Posterior cingulate gyrus (tissue), 11 donors: ENCODE measurements around the gene SCN2A.
"Not testable (repeated sequence)": the region's sequence is repeated elsewhere in the genome, so short reads cannot be mapped to it uniquely, and the experiment has no call there.

Experiments
- DNase-seq, 10 donors: peaks; one replicate each; pipeline versions ENCODE4 v3.0.0 to v3.0.0-alpha.2; 2020 to 2021; ENCODE audit warnings: mixed read lengths in 3 of 10
- intact Hi-C: fragments of 100-400 bp; cut with DNase I; formaldehyde crosslinking; loops from one replicate; pipeline ENCODE4 v1.15.1; 2023

Gene SCN2A

DNA sequence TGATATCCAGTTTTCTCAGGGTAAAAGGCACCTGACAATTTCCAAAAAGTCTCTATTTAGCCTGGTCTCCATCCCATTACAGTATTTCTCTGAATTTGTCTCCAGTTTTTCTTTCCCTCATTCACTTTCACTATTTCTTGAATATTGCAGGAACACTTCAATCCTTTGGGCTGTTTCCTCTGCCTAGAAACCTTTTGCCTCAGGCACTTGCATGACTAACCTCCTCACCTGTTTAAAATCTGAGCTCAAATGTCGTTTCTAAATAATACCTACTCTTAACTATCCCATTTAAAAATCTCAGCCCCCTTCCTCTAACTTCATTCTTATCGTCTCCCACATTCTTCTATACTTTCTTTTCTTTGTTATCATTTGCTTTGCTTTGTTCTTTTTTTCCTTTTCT lies 9.0 kb downstream of the SCN2A start:
- intact Hi-C loops: no loop called here
- no peak for DNase-seq

DNA sequence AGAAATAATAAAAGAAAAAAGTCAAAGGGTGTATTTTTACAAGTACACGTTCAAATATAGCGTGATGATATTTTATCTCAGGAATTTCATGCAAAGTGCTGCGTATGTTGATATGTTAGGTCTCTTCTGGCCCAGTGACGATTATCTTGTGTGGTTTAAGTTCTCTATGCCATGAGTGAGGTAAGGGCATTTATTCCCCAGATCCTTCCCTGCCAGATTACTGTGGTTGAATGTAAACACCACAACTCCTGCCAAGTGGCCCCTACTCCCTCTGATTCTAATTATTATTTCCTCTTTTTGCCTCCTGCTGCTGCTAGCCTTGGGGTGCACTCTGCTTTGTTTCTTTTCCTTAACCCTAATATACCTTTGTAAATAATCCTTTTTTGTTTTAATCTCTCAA lies 12.2 kb downstream of the SCN2A start:
- DNase-seq: no peak
- intact Hi-C loops: no loop called here

DNA sequence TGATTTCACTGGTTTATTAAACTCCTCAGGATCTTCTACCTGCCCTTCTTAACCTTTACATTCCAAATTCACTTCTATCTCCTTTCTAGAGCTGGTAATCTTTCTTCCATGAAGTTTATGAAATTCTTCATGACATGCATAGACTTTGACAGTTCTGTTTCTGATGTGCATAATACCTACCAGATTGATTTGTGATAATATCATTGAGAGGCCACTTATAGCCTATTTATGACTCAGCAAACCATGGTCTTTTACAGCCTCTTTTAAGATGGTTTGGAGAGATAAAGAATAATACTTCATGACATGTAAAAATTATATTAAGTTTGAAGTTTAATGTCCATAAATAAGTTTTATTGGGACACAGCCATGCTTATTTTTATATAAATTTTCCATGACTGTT lies 14.0 kb downstream of the SCN2A start:
- no peak for DNase-seq
- intact Hi-C loops: no loop called here

DNA sequence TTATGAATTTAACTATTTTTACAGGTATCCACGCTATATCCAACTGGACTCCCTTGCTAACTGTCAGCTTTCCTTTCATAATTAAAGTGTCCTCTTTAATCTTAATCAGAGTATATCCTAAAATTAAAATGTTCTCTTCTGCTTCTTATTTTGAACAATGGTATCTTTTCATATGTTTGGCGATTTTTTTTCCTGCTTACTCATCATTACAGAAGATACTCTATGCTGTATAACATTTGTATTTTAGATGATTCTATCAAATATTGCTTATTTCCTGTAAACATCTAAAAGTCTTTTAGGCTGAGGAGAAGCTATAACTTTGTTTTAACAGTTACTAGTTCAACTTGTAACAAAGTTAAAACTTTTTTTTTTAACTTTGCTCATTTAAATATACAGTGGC lies 17.4 kb downstream of the SCN2A start:
- intact Hi-C loops: no loop called here

DNA sequence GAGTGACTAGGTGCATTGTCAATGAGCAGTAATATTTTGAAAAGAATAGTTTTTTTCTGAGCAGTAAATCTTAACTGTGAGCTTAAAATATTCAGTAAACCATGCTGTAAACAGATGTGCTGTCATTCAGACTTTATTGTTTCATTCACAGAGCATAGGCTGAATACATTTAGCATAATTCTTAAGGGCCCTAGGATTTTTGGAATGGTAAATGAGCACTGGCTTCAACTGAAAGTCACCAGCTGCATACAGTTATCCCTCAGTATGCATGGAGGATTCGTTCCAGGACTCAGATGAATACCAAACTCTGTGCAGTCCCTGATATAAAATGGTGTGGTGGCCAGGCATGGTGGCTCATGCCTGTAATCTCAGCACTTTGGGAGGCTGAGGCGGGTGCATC lies 21.1 kb downstream of the SCN2A start:
- DNase-seq, intact Hi-C loops: not testable (repeated sequence)

More for the DNA sequence above, 17.4 kb downstream of the SCN2A start:
- no peak for DNase-seq

DNA sequence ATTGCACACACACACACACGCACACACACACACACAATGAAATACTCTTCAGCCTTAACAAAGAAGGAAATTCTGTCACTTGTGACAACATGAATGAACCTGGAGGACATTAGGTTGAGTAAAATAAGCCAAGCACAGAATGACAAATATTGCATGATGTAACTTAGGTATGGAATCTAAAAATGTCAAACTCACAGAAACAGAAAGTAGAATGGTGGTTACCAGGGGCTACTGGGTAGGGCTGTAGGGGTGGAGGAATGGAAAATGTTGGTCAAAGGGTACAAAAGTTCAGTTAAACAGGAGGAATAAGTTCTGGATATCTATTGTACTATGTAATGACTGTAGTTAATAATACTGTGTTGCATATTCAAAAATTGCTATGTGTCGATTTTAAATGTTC lies 29.5 kb downstream of the SCN2A start:
- no peak for DNase-seq
- intact Hi-C loops: no loop called here

DNA sequence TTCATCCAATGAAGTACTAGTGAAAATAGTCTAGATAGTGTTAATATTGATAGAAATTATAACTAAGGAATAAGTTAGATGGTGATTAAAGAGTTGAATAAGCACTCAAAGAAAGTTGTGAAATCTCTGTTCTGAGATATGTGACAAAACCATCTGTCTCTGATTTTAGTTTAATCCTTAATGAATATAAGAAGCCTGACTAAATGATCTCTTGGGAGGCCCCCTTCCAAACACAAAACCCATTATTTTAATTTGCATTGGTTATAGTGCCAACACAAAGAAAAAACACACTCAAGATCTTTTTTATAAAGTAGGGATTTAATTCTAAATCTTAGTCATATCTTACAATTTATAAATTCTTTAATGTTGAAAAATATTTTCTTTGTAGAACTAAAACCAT lies 34.0 kb downstream of the SCN2A start:
- intact Hi-C loops: no loop called here
- no peak for DNase-seq

DNA sequence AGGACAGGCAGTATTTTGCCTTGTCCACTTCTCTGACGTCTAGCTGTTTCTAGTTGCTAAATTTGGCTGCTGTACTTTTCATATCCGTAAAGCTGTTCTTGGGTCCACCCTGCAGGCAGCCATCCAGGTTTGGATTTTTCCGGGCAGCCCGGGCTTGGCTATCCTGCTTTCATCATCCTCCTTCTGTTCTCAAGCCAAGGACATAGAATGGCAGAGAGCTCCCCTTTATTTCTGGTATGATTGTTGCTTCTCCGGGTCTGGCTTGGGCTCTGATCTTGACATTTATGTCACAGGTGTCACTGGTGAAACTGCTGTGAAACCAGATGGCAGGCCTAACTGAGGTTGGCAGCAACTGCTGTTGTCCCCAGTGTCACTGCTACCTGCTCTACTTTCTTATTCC lies 35.5 kb downstream of the SCN2A start:
- intact Hi-C loops: no loop called here
- peak in 6 of 10 donors; percentile 17 to 92 (median 62) for DNase-seq

DNA sequence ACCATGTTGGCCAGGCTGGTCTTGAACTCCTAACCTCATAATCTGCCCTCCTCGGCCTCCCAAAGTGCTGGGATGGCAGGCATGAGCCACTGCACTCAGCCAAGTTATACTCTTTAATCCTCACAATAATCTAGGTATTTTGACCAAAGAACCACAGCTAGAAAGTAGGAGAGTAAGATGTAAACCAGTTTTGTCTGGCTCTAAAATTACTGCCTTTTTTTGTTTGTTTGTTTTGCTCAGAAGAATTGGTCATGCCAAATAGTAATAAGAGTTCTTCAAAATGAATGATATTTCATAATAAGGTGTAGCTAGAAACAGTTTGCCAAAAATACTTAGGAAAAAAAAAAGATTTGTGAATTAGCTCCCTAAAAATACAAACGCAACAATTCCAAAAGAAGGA lies 36.7 kb downstream of the SCN2A start:
- no peak for DNase-seq
- intact Hi-C loops: no loop called here

DNA sequence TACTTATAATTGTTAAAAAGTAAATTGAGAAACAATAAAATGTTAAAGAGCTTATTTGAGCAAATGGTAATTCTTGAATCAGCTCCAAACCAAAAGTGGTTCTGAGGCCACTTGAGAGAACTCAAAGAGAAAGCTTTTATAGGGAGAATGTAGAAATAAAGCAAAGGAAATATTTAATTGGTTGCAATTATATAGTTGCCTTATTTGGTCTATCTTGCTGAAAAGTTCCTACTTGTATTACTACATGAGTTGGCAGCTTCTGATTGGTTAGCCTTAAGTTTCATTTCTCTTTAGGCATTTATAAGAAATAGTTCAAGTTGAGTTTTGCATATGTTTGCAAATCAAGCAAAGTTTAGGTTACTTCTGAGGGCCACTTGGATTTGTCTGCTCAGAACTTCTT lies 38.1 kb downstream of the SCN2A start:
- intact Hi-C loops: no loop called here

DNA sequence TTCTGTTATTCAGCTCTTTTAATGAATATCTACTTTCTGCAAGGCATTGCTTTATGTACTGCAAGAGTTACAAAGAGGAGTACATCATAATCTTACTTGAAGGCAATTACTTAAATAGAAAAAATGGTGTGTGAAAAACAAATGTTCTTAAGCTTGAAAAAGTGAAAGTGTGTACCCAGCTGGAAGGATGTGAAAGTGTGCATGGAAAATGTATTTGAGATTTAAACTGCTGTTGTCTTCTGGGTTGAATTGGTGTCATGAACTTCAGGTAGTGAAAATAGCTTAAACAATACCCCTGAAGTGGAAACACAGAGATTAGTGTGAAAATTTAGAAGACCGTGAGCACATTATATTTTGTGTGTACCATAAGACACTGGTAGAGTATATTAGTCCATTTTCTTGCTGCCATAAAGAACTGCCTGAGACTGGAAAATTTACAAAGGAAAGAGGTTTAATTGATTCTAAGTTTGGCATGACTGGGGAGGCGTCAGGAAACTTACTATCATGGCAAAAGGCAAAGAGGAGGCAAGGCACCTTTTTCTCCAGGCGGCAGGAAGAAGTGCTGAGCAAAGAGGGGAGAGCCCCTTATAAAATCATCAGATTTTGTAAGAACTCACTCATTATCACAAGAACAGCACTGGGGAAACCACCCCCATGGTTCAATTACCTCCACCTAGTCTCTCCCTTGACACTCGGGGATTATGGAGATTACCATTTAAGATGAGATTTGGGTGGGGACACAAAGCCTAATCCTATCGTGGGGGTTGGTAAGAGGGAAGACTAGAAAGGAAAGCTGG lies 38.8 kb downstream of the SCN2A start:
- no peak for DNase-seq
- intact Hi-C loops: no loop called here

More for the DNA sequence above, 38.1 kb downstream of the SCN2A start:
- no peak for DNase-seq

DNA sequence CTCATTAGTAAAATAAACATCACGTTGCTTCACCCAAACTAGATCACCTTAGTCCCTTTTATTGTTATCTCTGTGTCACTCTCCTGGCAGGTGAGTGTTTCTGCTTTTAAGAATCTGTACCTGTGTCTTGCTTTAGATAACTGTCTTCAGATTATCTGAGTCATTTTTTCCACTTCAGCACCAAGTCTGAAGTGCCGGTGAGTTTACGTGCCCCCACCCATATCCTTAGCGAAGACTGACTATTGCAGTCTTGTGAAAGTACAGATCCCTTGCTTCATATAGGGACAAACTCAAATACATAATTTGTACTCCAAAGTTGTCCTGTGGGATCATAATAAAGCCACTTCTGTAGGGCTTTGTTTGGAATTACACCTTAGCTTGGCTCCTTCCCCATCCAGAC lies 41.1 kb downstream of the SCN2A start:
- DNase-seq: no peak
- intact Hi-C loops: no loop called here

DNA sequence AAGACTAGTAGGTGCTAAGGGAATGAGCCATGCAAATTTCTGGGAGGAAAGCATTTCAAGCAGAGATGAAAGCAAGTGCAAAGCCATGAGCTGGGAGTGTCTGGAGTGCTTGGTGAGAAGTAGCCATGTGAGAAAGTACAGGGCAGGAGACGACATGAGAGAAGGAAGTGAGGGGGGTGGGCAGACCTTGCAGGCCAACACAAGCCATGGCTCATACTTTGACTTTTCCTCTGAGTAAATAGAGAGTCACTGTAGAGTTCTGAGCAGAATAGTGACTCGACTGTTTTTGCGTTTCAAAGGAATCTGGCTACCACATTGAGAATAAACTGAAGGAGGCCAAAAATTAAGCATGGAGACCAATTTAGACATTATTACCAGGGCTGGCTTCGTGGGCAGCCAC lies 42.2 kb downstream of the SCN2A start:
- no peak for DNase-seq
- intact Hi-C loops: no loop called here

DNA sequence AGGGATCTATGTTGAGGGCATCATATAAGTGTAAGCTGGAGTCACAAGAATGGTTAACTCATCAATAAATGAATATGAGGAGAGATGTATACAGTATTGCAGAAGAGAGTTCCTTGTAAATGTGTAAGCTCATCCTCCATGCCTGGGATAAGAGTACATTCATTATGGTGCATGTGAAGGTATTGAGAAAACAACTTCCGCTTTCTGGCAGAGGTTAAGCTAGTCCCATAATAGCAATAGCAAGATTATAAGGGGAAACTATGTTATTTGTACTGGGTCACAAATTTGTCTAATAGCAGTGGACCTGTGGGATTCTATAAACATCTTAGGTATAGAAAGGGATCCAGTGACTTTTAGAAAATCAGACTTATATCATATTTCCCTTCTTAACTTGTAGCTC lies 44.1 kb downstream of the SCN2A start:
- DNase-seq: no peak

DNA sequence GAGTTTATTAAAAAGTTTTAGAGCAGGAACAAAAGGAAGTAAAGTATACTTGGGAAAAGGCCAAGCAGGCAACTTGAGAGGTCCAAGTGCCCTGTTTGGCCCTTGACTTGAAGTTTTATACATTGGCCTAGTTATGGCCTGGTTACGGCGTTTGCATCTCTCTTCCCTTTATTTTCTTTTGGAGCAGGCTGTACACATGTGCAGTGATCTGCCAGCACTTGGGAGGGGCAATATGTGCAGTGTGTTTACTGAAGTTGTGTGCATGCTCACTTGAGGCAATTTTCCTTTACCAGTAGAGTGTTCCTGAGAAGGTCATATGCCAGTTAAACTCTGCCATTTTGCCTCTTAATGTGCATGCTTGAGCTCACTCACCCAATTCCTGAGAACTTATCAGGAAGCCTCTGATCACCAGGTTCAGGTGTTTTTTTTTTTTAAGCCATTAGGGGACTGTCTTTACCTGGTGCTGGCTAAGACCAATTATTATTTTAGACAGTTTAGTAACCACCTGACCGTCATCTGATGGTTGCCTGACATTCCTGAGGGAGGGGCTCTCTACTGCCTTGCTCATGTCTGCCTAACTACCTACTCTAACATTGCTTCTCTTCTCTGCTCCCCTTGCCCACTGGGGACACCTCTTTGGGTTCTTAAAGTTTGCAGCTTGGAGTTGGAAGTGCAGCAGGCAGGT lies 48.0 kb downstream of the SCN2A start:
- intact Hi-C loops: no loop called here
- no peak for DNase-seq

More for the DNA sequence above, 44.1 kb downstream of the SCN2A start:
- intact Hi-C loops: no loop called here

DNA sequence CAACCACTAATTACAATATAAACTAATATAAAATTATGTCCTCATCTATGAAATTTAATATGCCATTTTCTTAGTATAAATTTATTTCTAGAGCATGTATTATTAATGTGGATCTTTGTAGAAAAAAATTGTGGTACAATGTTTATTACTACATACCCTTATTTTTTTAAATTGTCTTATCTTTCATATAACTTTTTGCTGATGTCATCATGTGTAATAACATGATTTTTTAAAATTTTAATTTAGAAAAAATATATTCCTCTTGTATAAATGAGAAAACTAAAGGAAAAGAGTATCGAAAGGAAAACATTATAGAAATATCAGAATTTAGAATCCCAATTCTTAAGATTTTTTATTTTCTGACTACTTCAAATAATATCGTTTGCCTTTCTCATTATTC lies 49.9 kb downstream of the SCN2A start:
- no peak for DNase-seq
- intact Hi-C loops: no loop called here

DNA sequence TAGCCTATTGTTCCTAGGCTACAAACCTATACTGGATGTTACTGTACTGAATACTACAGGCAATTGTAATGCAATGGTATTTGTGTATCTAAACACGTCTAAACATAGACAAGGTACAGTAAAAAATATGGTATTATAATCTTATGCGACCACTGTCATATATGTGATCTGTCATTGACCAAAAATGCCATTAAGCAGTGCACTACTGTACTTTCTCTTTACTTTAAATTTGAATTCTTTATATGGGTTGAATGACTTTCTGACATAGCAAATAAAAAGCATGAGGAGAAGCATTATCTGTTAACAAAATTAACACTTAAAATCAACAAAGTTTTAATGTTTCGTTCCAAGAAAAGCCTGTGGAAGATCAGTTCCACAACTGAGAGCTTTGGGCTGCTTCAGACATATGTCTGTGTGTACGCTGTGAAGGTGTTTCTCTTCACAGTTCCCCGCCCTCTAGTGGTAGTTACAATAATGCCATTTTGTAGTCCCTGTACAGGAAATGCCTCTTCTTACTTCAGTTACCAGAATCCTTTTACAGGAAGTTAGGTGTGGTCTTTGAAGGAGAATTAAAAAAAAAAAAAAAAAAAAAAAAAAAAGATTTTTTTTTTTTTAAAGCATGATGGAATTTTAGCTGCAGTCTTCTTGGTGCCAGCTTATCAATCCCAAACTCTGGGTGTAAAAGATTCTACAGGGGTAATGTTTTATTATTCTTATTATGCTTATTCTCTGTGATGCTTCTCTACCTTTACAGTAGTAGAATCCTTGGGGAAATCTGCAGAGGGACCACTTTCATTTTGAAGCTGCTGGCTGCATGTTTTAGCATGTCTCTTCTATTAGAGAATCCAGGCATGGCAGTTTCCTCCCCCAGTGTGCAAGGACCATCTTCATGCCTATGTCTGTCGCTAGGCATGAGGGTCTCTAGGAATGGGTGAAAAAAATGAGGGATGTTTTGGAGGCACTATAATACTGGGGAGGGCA lies 54.5 kb downstream of the SCN2A start:
- intact Hi-C loops: loop anchor here (5.0 to 10.0 kb wide), 2 partner anchors 51 to 279 kb away; no protein-coding TSS in a partner anchor
- peak in 3 of 10 donors; percentile 20 to 65 (median 22) for DNase-seq

DNA sequence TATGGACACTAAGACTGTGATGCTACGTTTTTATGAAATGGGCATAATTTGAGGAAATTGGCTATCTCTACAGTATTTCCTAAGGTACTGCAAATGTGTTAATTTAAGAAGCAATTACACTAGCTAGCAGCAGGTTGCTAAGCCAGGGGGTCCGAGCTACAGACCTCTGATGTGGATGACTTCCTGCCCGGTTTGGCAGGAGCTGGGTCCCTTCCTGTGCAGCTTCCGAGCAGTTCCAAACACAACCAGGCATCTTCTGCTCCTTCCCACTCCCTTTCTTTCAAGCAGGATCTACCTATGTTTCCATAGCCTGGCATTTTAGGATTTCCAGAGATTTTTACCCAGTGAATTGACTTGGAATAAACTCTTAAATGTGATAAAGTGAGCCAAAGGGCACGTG lies 55.7 kb downstream of the SCN2A start:
- DNase-seq: peak in 4 of 10 donors; percentile 15 to 77 (median 42)
- intact Hi-C loops: loop anchor here (5.0 to 10.0 kb wide), 2 partner anchors 53 to 280 kb away; no protein-coding TSS in a partner anchor

DNA sequence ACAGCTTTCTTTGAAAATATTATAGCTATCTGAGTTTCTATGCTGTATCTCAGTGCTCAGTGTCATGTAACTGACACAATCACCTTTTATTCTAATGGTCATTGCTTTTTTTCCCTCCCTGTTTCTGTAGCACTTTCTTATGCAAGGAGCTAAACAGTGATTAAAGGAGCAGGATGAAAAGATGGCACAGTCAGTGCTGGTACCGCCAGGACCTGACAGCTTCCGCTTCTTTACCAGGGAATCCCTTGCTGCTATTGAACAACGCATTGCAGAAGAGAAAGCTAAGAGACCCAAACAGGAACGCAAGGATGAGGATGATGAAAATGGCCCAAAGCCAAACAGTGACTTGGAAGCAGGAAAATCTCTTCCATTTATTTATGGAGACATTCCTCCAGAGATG lies 56.4 kb downstream of the SCN2A start:
- intact Hi-C loops: loop anchor here (10.0 kb wide), 1 partner anchor 281 kb away; no protein-coding TSS in a partner anchor
- DNase-seq: peak in 1 of 10 donors; percentile 75

DNA sequence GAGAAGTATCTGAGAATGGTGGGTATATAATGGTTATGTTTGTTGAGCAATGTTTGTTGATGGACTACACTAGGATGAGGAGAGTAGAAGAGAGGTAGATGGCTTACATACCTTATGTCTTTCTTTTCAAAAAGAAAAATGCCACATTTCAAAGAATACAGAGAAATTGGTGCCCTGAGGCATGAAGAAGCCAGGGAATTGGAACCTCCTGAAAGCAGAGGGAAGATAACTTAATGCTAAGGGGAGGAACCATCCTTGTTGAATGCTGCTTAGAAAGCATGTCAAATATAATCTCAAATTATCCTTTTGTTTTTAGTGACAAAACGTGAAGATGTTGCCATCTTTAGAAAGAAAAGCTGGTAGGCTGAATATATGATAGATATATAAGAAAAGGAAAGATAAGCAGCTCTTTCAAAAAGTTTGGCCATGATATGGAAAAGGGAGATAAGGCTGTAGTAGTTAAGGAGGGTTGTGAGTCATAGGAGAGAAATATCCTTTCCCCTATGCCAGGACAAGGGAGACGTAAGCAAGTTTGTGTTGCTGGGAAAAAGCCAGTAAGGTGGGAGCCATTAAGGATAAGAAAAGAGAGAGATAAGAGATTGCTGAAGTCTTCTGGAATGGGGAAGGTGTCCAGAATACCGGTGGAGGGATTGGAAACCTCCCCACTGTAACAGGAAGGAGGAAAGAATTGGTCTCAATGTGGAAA lies 66.3 kb downstream of the SCN2A start:
- intact Hi-C loops: no loop called here
- DNase-seq: no peak
